Thyroid gland (tissue), 4 donors: ENCODE measurements around the gene MEDAG. TPM values are rescaled to one million over a fixed set of nuclear protein-coding genes. Genes with fewer than 3 reads are reported as not detected.

Experiments used
- DNase-seq, 2 donors: peaks; one replicate each; pipeline ENCODE4 v3.0.0-alpha.2; 2019
- H3K27ac ChIP-seq, 3 donors: fragments of 200-600 bp; sonication (generic); 1 replicate in 2 of 3; 2 replicates in 1 of 3; pipeline ENCODE4 v1.5.1; 2016 to 2019; ENCODE audit warnings: mild to moderate bottlenecking in 1 of 3, moderate library complexity in 1 of 3
- H3K27me3 ChIP-seq: fragments of 200-600 bp; sonication (generic); one replicate; pipeline ENCODE4 v1.5.1; 2019
- H3K36me3 ChIP-seq, 2 donors: fragments of 200-600 bp; sonication (generic); one replicate each; pipeline ENCODE4 v1.5.1; 2016 to 2019
- H3K4me1 ChIP-seq, 2 donors: fragments of 200-600 bp; sonication (generic); one replicate each; pipeline ENCODE4 v1.5.1; 2017 to 2019
- H3K4me3 ChIP-seq, 3 donors: fragments of 200-600 bp; sonication (generic); replicated peaks in 1 of 3; 1 replicate in 2 of 3; 2 replicates in 1 of 3; pipeline ENCODE4 v1.5.1; 2016; ENCODE audit warnings: mild to moderate bottlenecking in 1 of 3
- H3K9me3 ChIP-seq: fragments of 200-600 bp; sonication (generic); one replicate; pipeline ENCODE4 v1.5.1; 2017
- POLR2A ChIP-seq, 2 donors: fragments of 450-650 bp; IDR thresholded peaks; one replicate each; pipeline ENCODE4 v1.6.1; 2017; ENCODE audit warnings: antibody characterized with exemption in 2 of 2, mild to moderate bottlenecking in 2 of 2, moderate library complexity in 1 of 2
- WGBS, 2 donors: methylation state at CpG; one replicate each; pipeline ENCODE4 v1.1.5; 2017; 5-methylcytosine and 5-hydroxymethylcytosine counted together
- intact Hi-C: fragments of 100-400 bp; cut with DNase I; formaldehyde crosslinking; loops from one replicate; pipeline ENCODE4 v1.15.1; 2023
- total RNA-seq, 4 donors: library from RNA; depleted of rRNA; stranded (reverse); fragments of >200 nt; gene quantifications; one replicate each; pipeline ENCODE4 v1.2.3, GENCODE V29; 2016
- TF ChIP-seq, protein P1 (sequence below), 6 experiments: fragments of 200-600 bp in 3 of 6; fragments of 450-650 bp in 3 of 6; sonication (generic) in 3 of 6; IDR thresholded peaks; one replicate each; pipeline ENCODE4 v1.5.1; 2016 to 2019; ENCODE audit warnings: antibody characterized with exemption in 6 of 6, mild to moderate bottlenecking in 2 of 6, inconsistent platforms in 1 of 6, moderate library complexity in 1 of 6

The MEDAG gene
- total RNA-seq, 4 donors from 2014 or later: 15.2 to 99.7 (median 46.0) TPM

DNA sequence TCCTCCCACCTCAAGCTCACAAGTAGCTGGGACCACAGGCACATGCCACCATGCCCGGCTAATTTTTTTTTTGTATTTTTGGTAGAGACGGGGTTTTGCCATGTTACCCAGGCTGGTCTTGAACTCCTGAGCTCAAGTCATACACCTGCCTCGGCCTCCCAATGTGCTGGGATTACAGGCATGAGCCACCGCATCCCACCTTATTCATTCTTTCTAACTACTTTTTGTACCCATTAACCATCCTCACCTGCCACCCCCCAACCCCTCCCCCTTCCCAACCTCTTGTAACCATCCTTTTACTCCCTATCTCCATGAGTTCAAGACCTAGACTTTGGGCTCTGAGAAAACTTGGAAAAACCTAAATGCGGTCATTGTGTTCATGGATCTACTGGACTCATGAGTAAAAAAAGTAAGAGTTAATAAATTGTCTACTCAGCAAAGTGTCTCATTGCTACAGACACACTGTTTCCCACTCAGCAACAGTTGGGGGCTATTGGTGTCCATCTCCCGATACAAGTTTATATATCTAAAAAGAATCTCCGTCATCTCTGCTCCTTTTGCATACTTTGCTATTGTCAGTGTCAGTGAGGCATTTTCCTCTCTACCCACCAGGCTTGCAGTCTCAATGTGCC, 44.1 kb upstream of the MEDAG start:
- no peak for TF ChIP-seq POLR2A (IDR thresholded peaks at IDR 0.05)
- TF ChIP-seq, protein P1, sequence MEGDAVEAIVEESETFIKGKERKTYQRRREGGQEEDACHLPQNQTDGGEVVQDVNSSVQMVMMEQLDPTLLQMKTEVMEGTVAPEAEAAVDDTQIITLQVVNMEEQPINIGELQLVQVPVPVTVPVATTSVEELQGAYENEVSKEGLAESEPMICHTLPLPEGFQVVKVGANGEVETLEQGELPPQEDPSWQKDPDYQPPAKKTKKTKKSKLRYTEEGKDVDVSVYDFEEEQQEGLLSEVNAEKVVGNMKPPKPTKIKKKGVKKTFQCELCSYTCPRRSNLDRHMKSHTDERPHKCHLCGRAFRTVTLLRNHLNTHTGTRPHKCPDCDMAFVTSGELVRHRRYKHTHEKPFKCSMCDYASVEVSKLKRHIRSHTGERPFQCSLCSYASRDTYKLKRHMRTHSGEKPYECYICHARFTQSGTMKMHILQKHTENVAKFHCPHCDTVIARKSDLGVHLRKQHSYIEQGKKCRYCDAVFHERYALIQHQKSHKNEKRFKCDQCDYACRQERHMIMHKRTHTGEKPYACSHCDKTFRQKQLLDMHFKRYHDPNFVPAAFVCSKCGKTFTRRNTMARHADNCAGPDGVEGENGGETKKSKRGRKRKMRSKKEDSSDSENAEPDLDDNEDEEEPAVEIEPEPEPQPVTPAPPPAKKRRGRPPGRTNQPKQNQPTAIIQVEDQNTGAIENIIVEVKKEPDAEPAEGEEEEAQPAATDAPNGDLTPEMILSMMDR (IDR thresholded peaks at IDR 0.05): no peak
- peaks cover 17 to 42% of the 10 kb centered on the region in 2 donors for H3K4me1 ChIP-seq
- intact Hi-C loops: loop anchor here (10.0 kb wide), 1 partner anchor 57 kb away; no protein-coding TSS in a partner anchor
- H3K36me3 ChIP-seq: no peaks in the 10 kb centered on the region
- no peak for DNase-seq
- WGBS, 2 donors: 96 to 98% methylated on average over 7 of the region's 7 CpGs
- no peaks in the 10 kb centered on the region for H3K9me3 ChIP-seq
- H3K4me3 ChIP-seq: no peak overlapping the region
- no peak overlapping the region for H3K27ac ChIP-seq
- no peaks in the 10 kb centered on the region for H3K27me3 ChIP-seq

DNA sequence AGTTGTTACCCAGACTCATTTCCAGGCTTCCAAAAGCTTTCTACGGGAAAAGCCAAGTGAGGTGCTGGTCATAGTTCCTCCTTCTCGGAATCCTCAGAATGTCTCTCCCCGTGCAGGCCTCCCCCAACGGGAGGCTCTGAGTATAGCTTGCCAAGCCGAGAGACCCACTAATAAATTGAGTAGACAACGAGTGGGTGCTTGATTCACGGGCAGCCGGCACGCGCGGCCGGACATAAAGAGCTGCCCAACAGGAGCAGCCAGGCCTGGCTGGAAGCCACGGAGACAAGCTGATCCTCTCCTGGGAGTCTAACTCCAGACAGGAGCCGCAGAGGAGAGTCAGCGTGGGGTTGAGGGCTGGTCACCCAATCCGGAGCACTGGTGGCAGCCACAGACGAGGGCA, 43.4 kb upstream of the MEDAG start:
- Histone ChIP-seq H3K27ac (peak overlapping the region in 2 of 3 donors; percentile 44 to 82), H3K27me3 (no peaks in the 10 kb centered on the region), H3K36me3 (no peaks in the 10 kb centered on the region), H3K4me3 (no peak overlapping the region), H3K4me1 (peaks cover 17 to 42% of the 10 kb centered on the region in 2 donors), H3K9me3 (no peaks in the 10 kb centered on the region)
- 6 to 15% methylated on average over 17 of the region's 17 CpGs for WGBS, 2 donors
- intact Hi-C loops: loop anchor here (10.0 kb wide), 1 partner anchor 58 kb away; no protein-coding TSS in a partner anchor
- TF ChIP-seq, protein P1 (IDR thresholded peaks at IDR 0.05): peak in 1 of 6 experiments; percentile 20
- TF ChIP-seq POLR2A (IDR thresholded peaks at IDR 0.05): peak in 1 of 2 donors; percentile 13
- DNase-seq: peak; percentile 92 to 93

DNA sequence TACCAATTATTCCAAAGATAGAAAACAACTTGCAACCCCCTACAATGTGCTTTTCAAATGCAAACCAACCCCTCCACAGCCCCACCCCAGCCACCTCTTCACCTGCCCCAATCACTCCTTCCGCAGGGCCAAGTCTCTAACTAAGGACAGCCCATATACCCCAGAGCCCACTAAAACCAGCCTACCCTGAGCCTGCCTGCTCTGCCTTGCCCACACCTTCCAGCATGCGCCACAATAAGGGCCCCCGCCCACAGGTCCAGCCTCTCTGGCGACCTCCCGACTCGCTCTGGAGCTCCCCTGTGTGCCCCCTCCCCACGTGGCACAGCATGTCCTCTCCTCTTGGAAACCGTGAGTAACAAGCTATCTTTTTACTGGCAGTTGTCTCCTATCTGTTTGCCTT, 42.8 kb upstream of the MEDAG start:
- no peak overlapping the region for H3K4me3 ChIP-seq
- intact Hi-C loops: loop anchor here (10.0 kb wide), 1 partner anchor 58 kb away; no protein-coding TSS in a partner anchor
- H3K36me3 ChIP-seq: no peaks in the 10 kb centered on the region
- no peak for DNase-seq
- peaks cover 17 to 42% of the 10 kb centered on the region in 2 donors for H3K4me1 ChIP-seq
- H3K27me3 ChIP-seq: no peaks in the 10 kb centered on the region
- 90 to 93% methylated on average over 8 of the region's 8 CpGs for WGBS, 2 donors
- no peaks in the 10 kb centered on the region for H3K9me3 ChIP-seq
- H3K27ac ChIP-seq: peak overlapping the region in 2 of 3 donors; percentile 44 to 82
- TF ChIP-seq, protein P1 (IDR thresholded peaks at IDR 0.05): no peak
- TF ChIP-seq POLR2A (IDR thresholded peaks at IDR 0.05): no peak

DNA sequence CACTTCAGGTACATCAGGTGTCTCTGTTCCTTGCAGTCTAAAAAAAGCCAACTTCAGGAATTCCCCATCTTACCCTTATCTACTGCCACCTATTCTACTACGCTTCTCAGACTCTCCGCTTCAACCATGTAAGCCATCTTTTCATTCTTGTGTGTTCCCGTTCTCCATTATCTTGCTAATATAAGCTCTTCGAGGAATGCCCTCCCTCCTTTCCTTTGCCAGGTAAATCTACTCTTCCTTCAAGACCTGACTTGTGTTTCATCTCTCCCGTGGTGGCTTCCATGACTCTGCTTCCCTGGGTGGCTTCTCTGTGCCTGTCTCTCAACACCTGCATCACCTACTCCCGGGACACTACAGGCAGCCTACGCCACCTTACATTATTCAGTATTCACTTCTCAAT, 42.3 kb upstream of the MEDAG start:
- 90 to 92% methylated on average over 7 of the region's 7 CpGs for WGBS, 2 donors
- no peaks in the 10 kb centered on the region for H3K9me3 ChIP-seq
- no peaks in the 10 kb centered on the region for H3K27me3 ChIP-seq
- TF ChIP-seq POLR2A (IDR thresholded peaks at IDR 0.05): no peak
- TF ChIP-seq, protein P1 (IDR thresholded peaks at IDR 0.05): no peak
- H3K4me3 ChIP-seq: no peak overlapping the region
- intact Hi-C loops: loop anchor here (10.0 kb wide), 1 partner anchor 59 kb away; no protein-coding TSS in a partner anchor
- no peak for DNase-seq
- peaks cover 17 to 42% of the 10 kb centered on the region in 2 donors for H3K4me1 ChIP-seq
- H3K27ac ChIP-seq: peak overlapping the region in 2 of 3 donors; percentile 82 to 84
- no peaks in the 10 kb centered on the region for H3K36me3 ChIP-seq
